Natural killer cell (primary cell): ENCODE data around the gene EYA4. TPM values are rescaled to one million over a fixed set of nuclear protein-coding genes. Genes with fewer than 3 reads are reported as not detected.

Experiments used
- ATAC-seq, 3 donors: fragments of 150-1000 bp in 2 of 3; fragments of 200-7000 bp in 1 of 3; cut with Tn5 transposase; 1 replicate in 1 of 3; 2 replicates in 2 of 3; pipeline ENCODE4 v1.10.0; 2021; ENCODE audit warnings: mild to moderate bottlenecking in 2 of 3, moderate library complexity in 2 of 3
- DNase-seq, 2 donors: peaks; one replicate each; pipeline versions ENCODE4 v3.0.0 to v3.0.0-alpha.2; 2013 to 2021; ENCODE audit warnings: mixed read lengths in 1 of 2
- H3K27ac ChIP-seq: one replicate; pipeline ENCODE4 v1.5.1; 2013; ENCODE audit warnings: mild to moderate bottlenecking, low read length
- H3K27me3 ChIP-seq: one replicate; pipeline ENCODE4 v1.6.1; 2013; ENCODE audit warnings: low read length; ENCODE audit not compliant: control insufficient read depth, insufficient read depth
- H3K36me3 ChIP-seq: one replicate; pipeline ENCODE4 v1.6.1; 2013; ENCODE audit warnings: low read length; ENCODE audit not compliant: control insufficient read depth, insufficient read depth
- H3K4me1 ChIP-seq: one replicate; pipeline ENCODE4 v1.6.1; 2013; ENCODE audit warnings: low read length; ENCODE audit not compliant: control insufficient read depth, insufficient read depth
- H3K4me3 ChIP-seq: one replicate; pipeline ENCODE4 v1.5.1; 2013; ENCODE audit warnings: low read length
- H3K9me3 ChIP-seq: one replicate; pipeline ENCODE4 v1.6.1; 2013; ENCODE audit warnings: low read length; ENCODE audit not compliant: control insufficient read depth, insufficient read depth
- H3K27ac Mint-ChIP-seq, 2 donors: one replicate each; pipeline ENCODE4 v1.8.0; 2022; ENCODE audit warnings: mild to moderate bottlenecking in 2 of 2, mixed read lengths in 2 of 2, moderate library complexity in 1 of 2
- H3K27me3 Mint-ChIP-seq, 2 donors: one replicate each; pipeline ENCODE4 v1.8.0; 2022; ENCODE audit warnings: low read depth in 2 of 2, mixed read lengths in 2 of 2
- H3K36me3 Mint-ChIP-seq: one replicate; pipeline ENCODE4 v1.8.0; 2022; ENCODE audit warnings: mixed read lengths
- H3K4me1 Mint-ChIP-seq, 2 donors: one replicate each; pipeline ENCODE4 v1.8.0; 2022; ENCODE audit warnings: mixed read lengths in 2 of 2
- H3K4me3 Mint-ChIP-seq: one replicate; pipeline ENCODE4 v1.8.0; 2022; ENCODE audit warnings: mild to moderate bottlenecking, moderate library complexity, mixed read lengths
- H3K9me3 Mint-ChIP-seq, 2 donors: one replicate each; pipeline ENCODE4 v1.8.0; 2022; ENCODE audit warnings: mixed read lengths in 2 of 2
- WGBS: methylation state at CpG from one replicate; pipeline ENCODE4 v1.1.7; 2013; ENCODE audit warnings: missing lambda C conversion rate; ENCODE audit not compliant: insufficient coverage; 5-methylcytosine and 5-hydroxymethylcytosine counted together
- intact Hi-C: fragments of 100-400 bp; cut with micrococcal nuclease; formaldehyde crosslinking; loops from one replicate; pipeline ENCODE4 v1.14.2; 2022
- total RNA-seq, 4 donors: library from RNA; stranded (reverse); fragments of 120-200 nt in 1 of 4; gene quantifications; one replicate each; pipeline versions ENCODE4 v1.2.3 to v1.2.4, GENCODE V29; 2013 to 2022
- TF ChIP-seq, protein P1 (sequence below): fragments of 200-600 bp; IDR thresholded peaks from one replicate; pipeline ENCODE4 v1.8.0; 2022; ENCODE audit warnings: antibody characterized with exemption

EYA4 gene
- total RNA-seq, 3 donors from 2014 or later (not counting 1 experiment from before 2014, with no cell fraction given) = not detected

DNA sequence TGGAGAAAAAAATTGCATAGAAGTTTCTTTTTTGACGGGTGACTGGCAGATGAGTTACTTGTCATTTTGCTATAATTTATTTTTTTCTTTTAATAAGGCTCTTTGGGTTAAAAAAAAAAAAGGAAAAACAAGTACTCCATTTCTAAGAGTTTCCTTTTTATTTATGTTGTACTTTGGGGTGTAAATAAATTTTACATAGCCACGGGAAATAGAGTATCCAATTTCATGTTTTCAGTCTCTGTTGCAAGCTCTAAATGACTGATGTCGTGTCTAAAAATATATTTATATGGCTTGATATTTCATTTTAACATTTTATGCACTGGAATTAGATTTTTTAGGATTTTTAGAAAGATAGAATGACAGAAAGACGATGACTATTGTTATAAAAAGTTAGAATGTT lies 3.4 kb downstream of the EYA4 start:
- Mint-ChIP-seq H3K36me3 (no peaks in the 10 kb centered on the region), H3K4me1 (no peaks in the 10 kb centered on the region), H3K27ac (no peak overlapping the region), H3K27me3 (peaks cover 29 to 32% of the 10 kb centered on the region in 2 donors), H3K9me3 (no peaks in the 10 kb centered on the region), H3K4me3 (no peak overlapping the region)
- H3K9me3 ChIP-seq = no peaks in the 10 kb centered on the region
- intact Hi-C loops = no loop called here
- peaks cover 32% of the 10 kb centered on the region for H3K27me3 ChIP-seq
- no peaks in the 10 kb centered on the region for H3K4me1 ChIP-seq
- TF ChIP-seq, protein P1, sequence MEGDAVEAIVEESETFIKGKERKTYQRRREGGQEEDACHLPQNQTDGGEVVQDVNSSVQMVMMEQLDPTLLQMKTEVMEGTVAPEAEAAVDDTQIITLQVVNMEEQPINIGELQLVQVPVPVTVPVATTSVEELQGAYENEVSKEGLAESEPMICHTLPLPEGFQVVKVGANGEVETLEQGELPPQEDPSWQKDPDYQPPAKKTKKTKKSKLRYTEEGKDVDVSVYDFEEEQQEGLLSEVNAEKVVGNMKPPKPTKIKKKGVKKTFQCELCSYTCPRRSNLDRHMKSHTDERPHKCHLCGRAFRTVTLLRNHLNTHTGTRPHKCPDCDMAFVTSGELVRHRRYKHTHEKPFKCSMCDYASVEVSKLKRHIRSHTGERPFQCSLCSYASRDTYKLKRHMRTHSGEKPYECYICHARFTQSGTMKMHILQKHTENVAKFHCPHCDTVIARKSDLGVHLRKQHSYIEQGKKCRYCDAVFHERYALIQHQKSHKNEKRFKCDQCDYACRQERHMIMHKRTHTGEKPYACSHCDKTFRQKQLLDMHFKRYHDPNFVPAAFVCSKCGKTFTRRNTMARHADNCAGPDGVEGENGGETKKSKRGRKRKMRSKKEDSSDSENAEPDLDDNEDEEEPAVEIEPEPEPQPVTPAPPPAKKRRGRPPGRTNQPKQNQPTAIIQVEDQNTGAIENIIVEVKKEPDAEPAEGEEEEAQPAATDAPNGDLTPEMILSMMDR = no peak
- H3K27ac ChIP-seq = no peak overlapping the region
- no peak for DNase-seq
- H3K4me3 ChIP-seq = no peak overlapping the region
- WGBS = no CpG with 5 or more reads among the region's 4 CpGs
- no peaks in the 10 kb centered on the region for H3K36me3 ChIP-seq
- no peak for ATAC-seq

- Mint-ChIP-seq H3K4me1 (no peaks in the 10 kb centered on the region), H3K9me3 (no peaks in the 10 kb centered on the region), H3K4me3 (no peak overlapping the region), H3K27ac (no peak overlapping the region), H3K36me3 (no peaks in the 10 kb centered on the region), H3K27me3 (peaks cover 28% of the 10 kb centered on the region in 2 donors)
- Histone ChIP-seq H3K27me3 (peaks cover 32% of the 10 kb centered on the region), H3K4me1 (no peaks in the 10 kb centered on the region), H3K27ac (no peak overlapping the region), H3K9me3 (no peaks in the 10 kb centered on the region), H3K4me3 (no peak overlapping the region), H3K36me3 (no peaks in the 10 kb centered on the region)
- intact Hi-C loops = no loop called here
- TF ChIP-seq, protein P1 = no peak
- DNase-seq (no peak), ATAC-seq (no peak)
- WGBS = no CpG with 5 or more reads among the region's 1 CpG
Observed at GRCh38 chr6:133245007-133245406, 3.9 kb downstream of the EYA4 start.

- Histone ChIP-seq H3K27me3 (peaks cover 28% of the 10 kb centered on the region), H3K9me3 (no peaks in the 10 kb centered on the region), H3K4me3 (no peak overlapping the region), H3K4me1 (no peaks in the 10 kb centered on the region), H3K36me3 (no peaks in the 10 kb centered on the region), H3K27ac (no peak overlapping the region)
- Mint-ChIP-seq H3K9me3 (no peaks in the 10 kb centered on the region), H3K36me3 (no peaks in the 10 kb centered on the region), H3K4me3 (no peak overlapping the region), H3K4me1 (no peaks in the 10 kb centered on the region), H3K27ac (no peak overlapping the region), H3K27me3 (peaks cover 23 to 24% of the 10 kb centered on the region in 2 donors)
- WGBS = 80% methylated on average over 1 of the region's 2 CpGs
- DNase-seq (no peak), ATAC-seq (no peak)
- intact Hi-C loops = no loop called here
- TF ChIP-seq, protein P1 = no peak
Observed at GRCh38 chr6:133245422-133245903, 4.3 kb downstream of the EYA4 start.

- ATAC-seq (no peak), DNase-seq (no peak)
- Histone ChIP-seq H3K36me3 (no peaks in the 10 kb centered on the region), H3K4me1 (no peaks in the 10 kb centered on the region), H3K9me3 (no peaks in the 10 kb centered on the region), H3K27me3 (peaks cover 15% of the 10 kb centered on the region), H3K4me3 (no peak overlapping the region), H3K27ac (no peak overlapping the region)
- Mint-ChIP-seq H3K36me3 (no peaks in the 10 kb centered on the region), H3K4me3 (no peak overlapping the region), H3K27me3 (peaks cover 14 to 16% of the 10 kb centered on the region in 2 donors), H3K9me3 (no peaks in the 10 kb centered on the region), H3K4me1 (no peaks in the 10 kb centered on the region), H3K27ac (no peak overlapping the region)
- WGBS = 70% methylated on average over 5 of the region's 5 CpGs
- TF ChIP-seq, protein P1 = no peak
- intact Hi-C loops = no loop called here
Observed at GRCh38 chr6:133247581-133247980, 6.4 kb downstream of the EYA4 start.
